Measurements from ENCODE around the gene RING1. TPM values are rescaled to one million over a fixed set of nuclear protein-coding genes. Genes with fewer than 3 reads are reported as not detected.

The RING1 gene
- total RNA-seq, 2 donors from 2014 or later: 7.5 to 13.9 TPM

DNA sequence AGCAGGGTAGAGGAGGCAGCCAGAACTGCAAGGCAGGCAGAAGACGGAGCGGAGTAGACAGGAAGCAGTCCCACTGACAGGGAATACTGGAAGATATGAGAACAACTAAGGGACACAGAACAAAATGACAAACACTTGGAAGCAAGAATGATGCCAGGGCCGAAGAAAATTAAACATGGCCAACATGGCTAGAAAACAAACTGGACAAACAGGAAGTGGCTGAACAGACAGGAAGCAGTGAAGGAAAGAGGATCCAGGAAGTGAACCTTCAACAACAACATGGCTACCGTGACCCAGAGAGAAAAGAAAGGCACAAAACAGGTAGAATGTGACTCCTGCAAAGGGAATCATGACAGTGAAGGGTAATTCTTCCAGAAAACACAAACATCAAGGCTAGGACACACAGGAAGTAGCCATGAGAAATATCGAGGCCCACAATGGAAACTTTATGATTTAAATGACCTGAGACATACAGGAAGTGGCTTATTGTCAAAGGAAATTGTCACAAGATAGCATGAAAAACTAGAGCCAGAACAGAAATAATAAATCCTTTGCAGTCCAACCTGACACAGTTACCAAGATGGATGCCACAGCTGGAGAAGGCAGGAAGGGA lies 25.1 kb upstream of the RING1 start:
- Histone ChIP-seq H3K4me3 (no peak overlapping the region), H3K4me1 (no peaks in the 10 kb centered on the region), H3K27me3 (no peaks in the 10 kb centered on the region), H3K9me3 (no peaks in the 10 kb centered on the region), H3K27ac (no peak overlapping the region), H3K36me3 (no peaks in the 10 kb centered on the region)
- TF ChIP-seq, protein P1, sequence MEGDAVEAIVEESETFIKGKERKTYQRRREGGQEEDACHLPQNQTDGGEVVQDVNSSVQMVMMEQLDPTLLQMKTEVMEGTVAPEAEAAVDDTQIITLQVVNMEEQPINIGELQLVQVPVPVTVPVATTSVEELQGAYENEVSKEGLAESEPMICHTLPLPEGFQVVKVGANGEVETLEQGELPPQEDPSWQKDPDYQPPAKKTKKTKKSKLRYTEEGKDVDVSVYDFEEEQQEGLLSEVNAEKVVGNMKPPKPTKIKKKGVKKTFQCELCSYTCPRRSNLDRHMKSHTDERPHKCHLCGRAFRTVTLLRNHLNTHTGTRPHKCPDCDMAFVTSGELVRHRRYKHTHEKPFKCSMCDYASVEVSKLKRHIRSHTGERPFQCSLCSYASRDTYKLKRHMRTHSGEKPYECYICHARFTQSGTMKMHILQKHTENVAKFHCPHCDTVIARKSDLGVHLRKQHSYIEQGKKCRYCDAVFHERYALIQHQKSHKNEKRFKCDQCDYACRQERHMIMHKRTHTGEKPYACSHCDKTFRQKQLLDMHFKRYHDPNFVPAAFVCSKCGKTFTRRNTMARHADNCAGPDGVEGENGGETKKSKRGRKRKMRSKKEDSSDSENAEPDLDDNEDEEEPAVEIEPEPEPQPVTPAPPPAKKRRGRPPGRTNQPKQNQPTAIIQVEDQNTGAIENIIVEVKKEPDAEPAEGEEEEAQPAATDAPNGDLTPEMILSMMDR (IDR thresholded peaks at IDR 0.05): no peak
- DNase-seq (ENCODE audit: low spot score): no peak

DNA sequence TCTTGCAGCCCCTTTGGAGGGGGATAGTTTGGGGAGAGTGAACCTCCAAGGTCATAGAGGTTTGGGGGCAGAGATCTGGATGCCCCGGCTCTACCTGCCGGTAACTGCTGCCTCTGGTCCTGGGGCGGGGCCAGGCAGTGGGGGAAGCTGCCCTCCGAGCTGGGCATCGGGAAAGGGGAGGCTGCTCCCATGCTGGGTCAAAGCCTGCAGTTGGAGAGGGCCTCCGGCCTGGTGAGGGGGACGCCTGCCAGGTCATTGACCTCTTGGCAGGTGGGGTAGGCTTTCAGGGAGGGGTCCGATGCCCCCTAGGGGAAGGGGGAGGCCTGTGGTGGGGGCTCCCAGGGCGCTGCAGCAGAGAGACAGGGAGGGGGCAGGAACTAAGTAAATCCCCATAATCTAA lies 23.1 kb upstream of the RING1 start:
- no peak overlapping the region for H3K27ac ChIP-seq
- H3K9me3 ChIP-seq: no peaks in the 10 kb centered on the region
- H3K36me3 ChIP-seq: no peaks in the 10 kb centered on the region
- no peak overlapping the region for H3K4me3 ChIP-seq
- H3K27me3 ChIP-seq: no peaks in the 10 kb centered on the region
- no peak for DNase-seq (ENCODE audit: low spot score)
- no peaks in the 10 kb centered on the region for H3K4me1 ChIP-seq
- TF ChIP-seq, protein P1 (IDR thresholded peaks at IDR 0.05): no peak

DNA sequence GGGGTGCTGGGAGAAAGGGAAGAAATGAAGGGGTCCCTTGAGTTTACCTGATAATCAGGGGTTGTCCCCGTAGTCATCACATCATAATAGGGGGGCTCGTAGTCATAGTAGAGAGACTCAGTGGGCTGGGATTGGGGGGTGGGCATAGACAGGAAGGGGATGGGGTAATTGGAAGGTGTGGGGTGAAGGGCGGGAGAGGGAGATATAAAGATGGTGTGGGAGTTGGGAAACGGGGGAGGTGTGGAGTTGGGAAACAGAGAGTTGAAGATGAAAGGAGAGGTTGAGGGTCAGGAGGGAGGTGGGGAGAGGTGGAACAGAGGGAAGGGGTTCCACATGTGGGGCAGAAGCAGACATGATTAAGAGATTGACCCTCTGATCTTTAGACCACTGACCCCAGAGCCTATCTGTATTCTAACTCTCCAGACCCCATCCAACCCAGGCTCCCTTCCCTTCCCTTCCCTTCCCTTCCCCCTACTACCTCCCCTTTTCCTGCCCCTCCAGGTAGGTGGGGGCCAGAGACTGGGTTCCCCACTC lies 22.6 kb upstream of the RING1 start:
- H3K9me3 ChIP-seq: no peaks in the 10 kb centered on the region
- H3K4me3 ChIP-seq: no peak overlapping the region
- TF ChIP-seq, protein P1 (IDR thresholded peaks at IDR 0.05): no peak
- no peak for DNase-seq (ENCODE audit: low spot score)
- H3K36me3 ChIP-seq: no peaks in the 10 kb centered on the region
- no peaks in the 10 kb centered on the region for H3K4me1 ChIP-seq
- H3K27ac ChIP-seq: no peak overlapping the region
- H3K27me3 ChIP-seq: no peaks in the 10 kb centered on the region

DNA sequence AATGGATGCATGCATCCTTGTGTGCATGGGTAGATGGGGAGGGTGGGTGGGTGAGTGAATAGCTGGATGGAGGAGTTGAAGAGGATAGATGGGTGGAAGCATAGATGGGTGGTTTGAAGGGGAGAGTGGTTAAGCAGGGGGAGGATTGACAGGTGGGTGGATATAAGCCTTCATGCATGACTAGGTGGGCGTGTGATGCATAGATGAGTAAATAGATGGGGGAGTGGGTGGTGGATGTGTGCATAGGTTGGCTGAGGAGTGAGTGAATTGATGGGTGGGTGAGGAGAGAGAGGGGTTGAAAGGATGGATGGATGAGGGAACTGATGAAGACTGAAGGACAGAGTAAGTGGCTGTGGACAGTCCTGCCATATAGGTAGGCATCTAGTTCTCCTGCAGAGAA lies 20.5 kb upstream of the RING1 start:
- Histone ChIP-seq H3K9me3 (no peaks in the 10 kb centered on the region), H3K27ac (no peak overlapping the region), H3K4me1 (peaks cover 0 to 18% of the 10 kb centered on the region in 2 donors), H3K4me3 (no peak overlapping the region), H3K27me3 (no peaks in the 10 kb centered on the region), H3K36me3 (no peaks in the 10 kb centered on the region)
- DNase-seq (ENCODE audit: low spot score): no peak
- TF ChIP-seq, protein P1 (IDR thresholded peaks at IDR 0.05): no peak

DNA sequence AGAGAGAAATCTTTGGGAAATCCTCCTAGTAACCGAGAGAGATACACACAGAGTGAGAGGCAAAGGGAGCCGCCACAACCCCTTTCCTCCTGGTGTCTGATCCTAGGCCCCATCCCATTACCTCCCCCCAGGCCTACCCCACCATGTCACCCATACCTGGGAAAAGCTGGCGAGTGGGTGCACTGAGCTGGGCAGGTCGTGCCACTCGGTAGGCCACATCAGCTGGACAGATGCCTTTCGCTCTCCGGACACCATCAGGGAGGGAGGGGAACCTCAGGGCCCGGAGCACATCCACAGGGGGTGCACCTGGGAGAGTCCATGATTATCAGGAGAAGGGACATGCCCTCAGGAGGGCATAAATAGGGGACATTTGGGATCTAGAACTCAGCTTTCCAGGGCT lies 19.1 kb upstream of the RING1 start:
- H3K27ac ChIP-seq: no peak overlapping the region
- no peaks in the 10 kb centered on the region for H3K36me3 ChIP-seq
- no peak overlapping the region for H3K4me3 ChIP-seq
- peaks cover 0 to 24% of the 10 kb centered on the region in 2 donors for H3K4me1 ChIP-seq
- TF ChIP-seq, protein P1 (IDR thresholded peaks at IDR 0.05): no peak
- no peaks in the 10 kb centered on the region for H3K9me3 ChIP-seq
- no peak for DNase-seq (ENCODE audit: low spot score)
- no peaks in the 10 kb centered on the region for H3K27me3 ChIP-seq
